Measurements from ENCODE around the gene FAM187B.

DNA sequence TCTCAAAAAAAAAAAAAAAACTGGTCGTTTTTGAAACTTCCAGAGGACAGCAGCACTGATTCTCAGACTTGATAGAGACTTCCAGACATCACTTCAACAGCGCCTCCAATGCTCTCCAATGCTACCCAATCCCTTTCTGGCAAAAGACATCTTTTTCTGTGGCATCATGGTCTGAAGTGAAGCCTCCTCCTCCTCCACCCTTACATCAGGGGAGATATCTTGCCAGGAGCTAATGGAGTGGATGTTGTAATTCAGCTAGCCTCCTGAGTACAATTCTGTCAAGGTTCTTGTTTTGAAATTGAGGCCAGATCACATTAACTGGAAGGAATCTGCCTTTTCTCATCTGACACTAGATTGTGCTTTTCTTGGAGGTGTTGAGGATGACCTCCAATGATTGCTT, 49.8 kb downstream of the FAM187B start:
- TF ChIP-seq, protein P1, sequence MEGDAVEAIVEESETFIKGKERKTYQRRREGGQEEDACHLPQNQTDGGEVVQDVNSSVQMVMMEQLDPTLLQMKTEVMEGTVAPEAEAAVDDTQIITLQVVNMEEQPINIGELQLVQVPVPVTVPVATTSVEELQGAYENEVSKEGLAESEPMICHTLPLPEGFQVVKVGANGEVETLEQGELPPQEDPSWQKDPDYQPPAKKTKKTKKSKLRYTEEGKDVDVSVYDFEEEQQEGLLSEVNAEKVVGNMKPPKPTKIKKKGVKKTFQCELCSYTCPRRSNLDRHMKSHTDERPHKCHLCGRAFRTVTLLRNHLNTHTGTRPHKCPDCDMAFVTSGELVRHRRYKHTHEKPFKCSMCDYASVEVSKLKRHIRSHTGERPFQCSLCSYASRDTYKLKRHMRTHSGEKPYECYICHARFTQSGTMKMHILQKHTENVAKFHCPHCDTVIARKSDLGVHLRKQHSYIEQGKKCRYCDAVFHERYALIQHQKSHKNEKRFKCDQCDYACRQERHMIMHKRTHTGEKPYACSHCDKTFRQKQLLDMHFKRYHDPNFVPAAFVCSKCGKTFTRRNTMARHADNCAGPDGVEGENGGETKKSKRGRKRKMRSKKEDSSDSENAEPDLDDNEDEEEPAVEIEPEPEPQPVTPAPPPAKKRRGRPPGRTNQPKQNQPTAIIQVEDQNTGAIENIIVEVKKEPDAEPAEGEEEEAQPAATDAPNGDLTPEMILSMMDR (conservative IDR thresholded peaks at IDR 0.05), result no peak
- TF ChIP-seq EZH2 (IDR thresholded peaks at IDR 0.05; ENCODE audit: low read depth), result no peak

Data from PC-9 (cell line).